ENCODE data around the gene BDP1.
"Not testable (repeated sequence)": the region's sequence is repeated elsewhere in the genome, so short reads cannot be mapped to it uniquely, and the experiment has no call there.

DNA sequence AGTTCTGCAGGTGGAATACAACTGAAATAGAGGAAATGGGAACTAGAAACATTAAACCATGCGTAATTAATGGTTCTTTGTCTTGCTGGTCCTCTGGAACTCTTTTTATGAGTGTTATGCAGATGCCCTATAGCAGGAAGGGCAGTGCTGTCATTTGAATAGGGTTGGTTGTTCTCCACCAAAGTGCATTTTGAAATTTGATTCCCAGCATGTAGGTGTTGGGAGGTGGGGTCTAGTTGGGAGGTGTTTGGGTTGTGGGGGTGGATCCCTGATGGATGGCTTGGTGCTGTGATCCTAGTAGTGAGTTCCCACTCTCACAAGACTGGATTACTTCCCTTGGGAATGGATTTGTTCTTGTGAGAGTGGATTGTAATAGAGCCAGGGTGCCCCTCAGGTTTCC is 34.2 kb upstream of the BDP1 start:
- TF ChIP-seq, protein P1, sequence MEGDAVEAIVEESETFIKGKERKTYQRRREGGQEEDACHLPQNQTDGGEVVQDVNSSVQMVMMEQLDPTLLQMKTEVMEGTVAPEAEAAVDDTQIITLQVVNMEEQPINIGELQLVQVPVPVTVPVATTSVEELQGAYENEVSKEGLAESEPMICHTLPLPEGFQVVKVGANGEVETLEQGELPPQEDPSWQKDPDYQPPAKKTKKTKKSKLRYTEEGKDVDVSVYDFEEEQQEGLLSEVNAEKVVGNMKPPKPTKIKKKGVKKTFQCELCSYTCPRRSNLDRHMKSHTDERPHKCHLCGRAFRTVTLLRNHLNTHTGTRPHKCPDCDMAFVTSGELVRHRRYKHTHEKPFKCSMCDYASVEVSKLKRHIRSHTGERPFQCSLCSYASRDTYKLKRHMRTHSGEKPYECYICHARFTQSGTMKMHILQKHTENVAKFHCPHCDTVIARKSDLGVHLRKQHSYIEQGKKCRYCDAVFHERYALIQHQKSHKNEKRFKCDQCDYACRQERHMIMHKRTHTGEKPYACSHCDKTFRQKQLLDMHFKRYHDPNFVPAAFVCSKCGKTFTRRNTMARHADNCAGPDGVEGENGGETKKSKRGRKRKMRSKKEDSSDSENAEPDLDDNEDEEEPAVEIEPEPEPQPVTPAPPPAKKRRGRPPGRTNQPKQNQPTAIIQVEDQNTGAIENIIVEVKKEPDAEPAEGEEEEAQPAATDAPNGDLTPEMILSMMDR (IDR thresholded peaks at IDR 0.05), result not testable (repeated sequence)
- not testable (repeated sequence) for TF ChIP-seq POLR2AphosphoS5, EP300 (IDR thresholded peaks at IDR 0.05)

Data from esophagus muscularis mucosa (tissue), 4 donors.